Measurements from ENCODE around the gene IGFN1. TPM values are rescaled to one million over a fixed set of nuclear protein-coding genes. Genes with fewer than 3 reads are reported as not detected.

Gene IGFN1
- total RNA-seq, 4 donors from 2014 or later: not detected

GRCh38 chr1:201224666-201225370, 34.2 kb downstream of the IGFN1 start:
- intact Hi-C loops (cut with DNase I): no loop called here
- no peak for DNase-seq
- 31 to 35% methylated on average over 2 to 4 of the region's 7 CpGs for WGBS, 2 donors
- no peak for TF ChIP-seq CTCF (IDR thresholded peaks at IDR 0.05)
- no peak for TF ChIP-seq POLR2A (IDR thresholded peaks at IDR 0.05)
- Histone ChIP-seq H3K27ac (no peak overlapping the region), H3K27me3 (peaks cover 0 to 27% (median 0%) of the 10 kb centered on the region in 4 donors), H3K9me3 (no peaks in the 10 kb centered on the region), H3K4me3 (no peak overlapping the region), H3K4me1 (peaks cover 0 to 5% (median 0%) of the 10 kb centered on the region in 3 donors), H3K36me3 (no peaks in the 10 kb centered on the region)

- WGBS, 2 donors: 46 to 69% methylated on average over 4 to 5 of the region's 7 CpGs
- Histone ChIP-seq H3K36me3 (no peaks in the 10 kb centered on the region), H3K4me1 (peaks cover 0 to 5% (median 0%) of the 10 kb centered on the region in 3 donors), H3K27ac (no peak overlapping the region), H3K4me3 (no peak overlapping the region), H3K27me3 (peaks cover 0 to 33% (median 0%) of the 10 kb centered on the region in 4 donors), H3K9me3 (no peaks in the 10 kb centered on the region)
- intact Hi-C loops (cut with DNase I): no loop called here
- TF ChIP-seq CTCF (IDR thresholded peaks at IDR 0.05) (no peak), POLR2A (IDR thresholded peaks at IDR 0.05) (no peak)
- DNase-seq: no peak
Observed at GRCh38 chr1:201226178-201226514, 35.5 kb downstream of the IGFN1 start.

- peaks cover 0 to 5% (median 0%) of the 10 kb centered on the region in 3 donors for H3K4me1 ChIP-seq
- H3K9me3 ChIP-seq: no peaks in the 10 kb centered on the region
- peaks cover 0 to 33% (median 0%) of the 10 kb centered on the region in 4 donors for H3K27me3 ChIP-seq
- DNase-seq: no peak
- H3K27ac ChIP-seq: no peak overlapping the region
- H3K36me3 ChIP-seq: no peaks in the 10 kb centered on the region
- TF ChIP-seq CTCF (IDR thresholded peaks at IDR 0.05) (no peak), POLR2A (IDR thresholded peaks at IDR 0.05) (no peak)
- no peak overlapping the region for H3K4me3 ChIP-seq
- intact Hi-C loops (cut with DNase I): no loop called here
- 83 to 92% methylated on average over 8 to 16 of the region's 24 CpGs for WGBS, 2 donors
Observed at GRCh38 chr1:201226859-201227488, 36.4 kb downstream of the IGFN1 start.

GRCh38 chr1:201228011-201228983, 37.7 kb downstream of the IGFN1 start:
- Histone ChIP-seq H3K27ac (no peak overlapping the region), H3K9me3 (no peaks in the 10 kb centered on the region), H3K36me3 (no peaks in the 10 kb centered on the region), H3K4me1 (no peaks in the 10 kb centered on the region), H3K4me3 (no peak overlapping the region), H3K27me3 (peaks cover 0 to 33% (median 0%) of the 10 kb centered on the region in 4 donors)
- no peak for DNase-seq
- 77 to 79% methylated on average over 13 of the region's 16 CpGs for WGBS, 2 donors
- TF ChIP-seq CTCF (IDR thresholded peaks at IDR 0.05) (no peak), POLR2A (IDR thresholded peaks at IDR 0.05) (no peak)
- intact Hi-C loops (cut with DNase I): no loop called here

All from esophagus squamous epithelium (tissue), 5 donors.